Esophagus squamous epithelium (tissue), 4 donors: Measurements from ENCODE around the gene GRIK1.

Source experiments
- POLR2A ChIP-seq, 4 donors: fragments of 450-650 bp; IDR thresholded peaks; one replicate each; pipeline ENCODE4 v1.6.1; 2017; ENCODE audit warnings: antibody characterized with exemption in 4 of 4, mild to moderate bottlenecking in 4 of 4, moderate library complexity in 3 of 4
- TF ChIP-seq, protein P1 (sequence below), 6 experiments: fragments of 450-650 bp in 4 of 6; fragments of 200-600 bp in 2 of 6; sonication (generic) in 2 of 6; IDR thresholded peaks; one replicate each; pipeline ENCODE4 v1.5.1; 2016 to 2019; ENCODE audit warnings: antibody characterized with exemption in 6 of 6, mild to moderate bottlenecking in 4 of 6, moderate library complexity in 4 of 6

DNA sequence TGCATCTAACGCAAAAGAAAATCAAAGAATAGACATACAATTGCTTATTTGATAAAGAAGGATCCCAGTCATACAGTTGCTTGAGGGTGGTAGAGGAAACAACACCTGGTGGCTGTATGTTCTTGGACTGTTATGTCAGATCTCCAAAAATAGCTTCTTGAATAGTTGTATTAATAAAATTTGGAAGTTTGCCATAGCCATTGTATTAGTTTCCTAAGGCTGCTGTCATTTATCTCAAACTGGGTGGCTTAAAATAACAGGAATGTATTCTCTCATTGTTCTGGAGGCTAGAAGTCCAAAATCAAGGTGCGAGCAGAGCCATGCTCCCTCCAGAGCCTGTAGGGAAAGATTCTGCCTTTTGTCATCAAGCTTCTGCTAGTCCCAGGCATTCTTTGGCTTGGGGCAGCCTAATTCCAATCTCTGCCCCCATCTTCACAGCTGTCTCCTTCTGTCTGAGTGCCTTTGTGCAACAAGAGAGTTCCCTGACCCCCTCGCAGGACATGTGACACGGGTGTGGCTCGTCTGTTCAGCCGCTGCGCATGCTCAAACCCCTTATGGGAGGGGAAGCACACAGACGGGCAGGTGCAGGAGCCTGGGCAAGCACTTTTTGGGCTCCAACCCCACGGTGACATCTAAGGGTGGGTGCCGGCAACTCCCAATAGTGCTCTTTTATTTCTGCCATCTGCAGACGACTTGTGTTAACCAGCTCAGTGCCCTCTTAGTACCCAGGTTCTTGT is 21.7 kb upstream of the GRIK1 start:
- TF ChIP-seq, protein P1, sequence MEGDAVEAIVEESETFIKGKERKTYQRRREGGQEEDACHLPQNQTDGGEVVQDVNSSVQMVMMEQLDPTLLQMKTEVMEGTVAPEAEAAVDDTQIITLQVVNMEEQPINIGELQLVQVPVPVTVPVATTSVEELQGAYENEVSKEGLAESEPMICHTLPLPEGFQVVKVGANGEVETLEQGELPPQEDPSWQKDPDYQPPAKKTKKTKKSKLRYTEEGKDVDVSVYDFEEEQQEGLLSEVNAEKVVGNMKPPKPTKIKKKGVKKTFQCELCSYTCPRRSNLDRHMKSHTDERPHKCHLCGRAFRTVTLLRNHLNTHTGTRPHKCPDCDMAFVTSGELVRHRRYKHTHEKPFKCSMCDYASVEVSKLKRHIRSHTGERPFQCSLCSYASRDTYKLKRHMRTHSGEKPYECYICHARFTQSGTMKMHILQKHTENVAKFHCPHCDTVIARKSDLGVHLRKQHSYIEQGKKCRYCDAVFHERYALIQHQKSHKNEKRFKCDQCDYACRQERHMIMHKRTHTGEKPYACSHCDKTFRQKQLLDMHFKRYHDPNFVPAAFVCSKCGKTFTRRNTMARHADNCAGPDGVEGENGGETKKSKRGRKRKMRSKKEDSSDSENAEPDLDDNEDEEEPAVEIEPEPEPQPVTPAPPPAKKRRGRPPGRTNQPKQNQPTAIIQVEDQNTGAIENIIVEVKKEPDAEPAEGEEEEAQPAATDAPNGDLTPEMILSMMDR (IDR thresholded peaks at IDR 0.05), result no peak
- no peak for TF ChIP-seq POLR2A (IDR thresholded peaks at IDR 0.05)
